Eye (tissue), 1 donor: ENCODE data around the gene GNB1L.

Experiments used
- DNase-seq: peaks from one replicate; pipeline ENCODE4 v3.0.0-alpha.2; 2015

GNB1L gene

GRCh38 chr22:19821523-19822300, 33.0 kb downstream of the GNB1L start:
- no peak for DNase-seq

GRCh38 chr22:19820880-19821522, 33.7 kb downstream of the GNB1L start:
- no peak for DNase-seq

GRCh38 chr22:19819911-19820879, 34.5 kb downstream of the GNB1L start:
- no peak for DNase-seq

GRCh38 chr22:19819208-19819910, 35.3 kb downstream of the GNB1L start:
- no peak for DNase-seq

- no peak for DNase-seq
These were observed 36.1 kb downstream of the GNB1L start for GRCh38 chr22:19818324-19819207.

- no peak for DNase-seq
These were observed 38.1 kb downstream of the GNB1L start for GRCh38 chr22:19816372-19817119.

- DNase-seq, result no peak
These were observed 38.8 kb downstream of the GNB1L start for GRCh38 chr22:19815823-19816290.

GRCh38 chr22:19815093-19815822, 39.4 kb downstream of the GNB1L start:
- DNase-seq, result no peak

GRCh38 chr22:19814428-19814827, 40.2 kb downstream of the GNB1L start:
- DNase-seq, result no peak

GRCh38 chr22:19812910-19813309, 41.8 kb downstream of the GNB1L start:
- no peak for DNase-seq

GRCh38 chr22:19811811-19812771, 42.6 kb downstream of the GNB1L start:
- no peak for DNase-seq

- no peak for DNase-seq
These were observed 43.5 kb downstream of the GNB1L start for GRCh38 chr22:19811211-19811621.

GRCh38 chr22:19810381-19811201, 44.1 kb downstream of the GNB1L start:
- no peak for DNase-seq

- DNase-seq, result no peak
These were observed 44.9 kb downstream of the GNB1L start for GRCh38 chr22:19809741-19810140.

GRCh38 chr22:19808873-19809478, 45.7 kb downstream of the GNB1L start:
- no peak for DNase-seq

GRCh38 chr22:19807914-19808872, 46.5 kb downstream of the GNB1L start:
- DNase-seq, result no peak
